ENCODE data around the gene PLAAT1.

DNA sequence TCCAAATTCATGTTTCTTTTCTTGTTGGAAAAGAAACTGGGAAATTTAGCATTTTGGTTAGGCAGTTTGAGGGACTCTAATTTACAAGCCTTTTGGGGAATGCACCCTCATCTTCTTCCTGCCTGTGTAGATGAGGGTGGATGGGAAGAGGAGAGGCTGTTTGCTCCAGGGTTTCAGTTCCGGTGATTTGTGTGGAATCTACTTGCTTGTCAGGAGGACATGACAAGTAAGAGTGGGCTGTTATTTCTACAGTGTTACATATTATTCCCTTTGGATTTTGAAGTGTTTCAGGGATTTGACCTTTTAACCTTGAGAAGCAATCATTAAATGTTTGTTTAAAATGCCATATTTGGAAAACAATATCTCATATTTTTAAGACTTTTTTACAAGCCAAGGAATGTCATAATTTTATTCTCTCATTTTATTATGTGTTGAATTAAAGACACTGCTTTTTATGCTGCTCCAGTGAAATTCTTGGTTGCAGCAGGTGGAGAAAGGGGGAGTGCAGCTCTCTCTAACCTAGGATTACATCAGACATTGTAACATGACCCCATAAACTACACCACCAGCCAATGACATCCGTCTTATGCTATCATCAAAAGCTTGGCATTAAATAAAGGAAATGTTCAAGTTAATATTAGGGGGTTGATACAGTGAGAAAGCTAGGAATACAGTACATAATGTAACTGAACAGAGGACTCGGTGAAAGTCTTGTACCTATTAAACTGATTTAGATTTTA, 30.2 kb downstream of the PLAAT1 start:
- TF ChIP-seq POLR2A (IDR thresholded peaks at IDR 0.05) (no peak), CTCF (IDR thresholded peaks at IDR 0.05) (no peak)

All from testis (tissue), 2 donors.